CD4-positive, alpha-beta T cell (primary cell): ENCODE measurements around the gene CHST2. TPM values are rescaled to one million over a fixed set of nuclear protein-coding genes. Genes with fewer than 3 reads are reported as not detected.
"Not testable (repeated sequence)": the region's sequence is repeated elsewhere in the genome, so short reads cannot be mapped to it uniquely, and the experiment has no call there.

ENCODE experiments used
- ATAC-seq: fragments of 200-7000 bp; cut with Tn5 transposase; one replicate; pipeline ENCODE4 v1.10.0; 2022; ENCODE audit warnings: mild to moderate bottlenecking; ENCODE audit not compliant: poor library complexity
- CTCF ChIA-PET: fragments of 350-600 bp; sonication (Branson Sonifier 250); formaldehyde crosslinking; loops from one replicate; lab custom pipeline; 2021; ENCODE audit warnings: antibody characterized with exemption, inconsistent platforms; lab: Charles Lee
- POLR2A ChIA-PET: fragments of 350-600 bp; sonication (Branson Sonifier 250); formaldehyde crosslinking; loops from one replicate; lab custom pipeline; 2021; ENCODE audit warnings: antibody characterized with exemption, inconsistent platforms; lab: Charles Lee
- DNase-seq, 14 experiments: peaks; one replicate each; pipeline ENCODE4 v3.0.0-alpha.2; 2013 to 2020; ENCODE audit warnings: mixed read lengths in 2 of 14
- H3K27ac ChIP-seq, 2 donors: one replicate each; pipeline versions ENCODE4 v1.5.1 to v1.7.0; 2013; ENCODE audit warnings: low read length in 2 of 2, low read depth in 1 of 2, mild to moderate bottlenecking in 1 of 2
- H3K27me3 ChIP-seq, 2 experiments: 1 replicate in 1 of 2; 2 replicates in 1 of 2; pipeline versions ENCODE4 v1.6.1 to v1.7.0; 2013; ENCODE audit warnings: low read length in 2 of 2, control low read depth in 1 of 2, mild to moderate bottlenecking in 1 of 2, moderate library complexity in 1 of 2; ENCODE audit not compliant: insufficient read depth in 2 of 2, control insufficient read depth in 1 of 2
- H3K36me3 ChIP-seq: one replicate; pipeline ENCODE4 v1.6.1; 2013; ENCODE audit warnings: low read length, control low read depth; ENCODE audit not compliant: insufficient read depth
- H3K4me1 ChIP-seq: one replicate; pipeline ENCODE4 v1.6.1; 2013; ENCODE audit warnings: low read length, control low read depth; ENCODE audit not compliant: insufficient read depth
- H3K4me3 ChIP-seq: one replicate; pipeline ENCODE4 v1.5.1; 2013; ENCODE audit warnings: mild to moderate bottlenecking, low read length, moderate library complexity
- H3K9me3 ChIP-seq, 2 experiments: 1 replicate in 1 of 2; 2 replicates in 1 of 2; pipeline versions ENCODE4 v1.6.1 to v1.7.0; 2013; ENCODE audit warnings: low read length in 2 of 2, mild to moderate bottlenecking in 2 of 2, control low read depth in 1 of 2, moderate library complexity in 1 of 2; ENCODE audit not compliant: control insufficient read depth in 1 of 2, insufficient read depth in 1 of 2
- H3K27ac Mint-ChIP-seq: one replicate; pipeline ENCODE4 v1.8.0; 2020; ENCODE audit warnings: mixed read lengths
- H3K27me3 Mint-ChIP-seq: one replicate; pipeline ENCODE4 v1.8.0; 2021; ENCODE audit warnings: mixed read lengths
- H3K36me3 Mint-ChIP-seq: one replicate; pipeline ENCODE4 v1.8.0; 2021; ENCODE audit warnings: low read depth, mixed read lengths
- H3K4me1 Mint-ChIP-seq: one replicate; pipeline ENCODE4 v1.8.0; 2021; ENCODE audit warnings: low read depth, mixed read lengths
- H3K4me3 Mint-ChIP-seq: one replicate; pipeline ENCODE4 v1.8.0; 2020; ENCODE audit warnings: mild to moderate bottlenecking, mixed read lengths
- H3K9me3 Mint-ChIP-seq: one replicate; pipeline ENCODE4 v1.8.0; 2020; ENCODE audit warnings: mixed read lengths
- intact Hi-C, 2 experiments: fragments of 100-400 bp; cut with DNase I in 1 of 2; cut with micrococcal nuclease in 1 of 2; formaldehyde crosslinking; loops; one replicate each; pipeline versions ENCODE4 v1.15.1 to v1.9.0; 2023 to 2025; cut with DNase I, micrococcal nuclease
- total RNA-seq, 174 experiments: library from RNA in 2 of 174; stranded (reverse) in 2 of 174; gene quantifications; one replicate each; pipeline ENCODE4 v1.2.3 and lab custom pipeline; 2021 to 2026
- TF ChIP-seq, protein P1 (sequence below): fragments of 200-600 bp; IDR thresholded peaks from one replicate; pipeline ENCODE4 v1.8.0; 2022; ENCODE audit warnings: antibody characterized with exemption, mild to moderate bottlenecking

Gene CHST2
- total RNA-seq, 2 experiments from 2014 or later: 2.0 TPM

DNA sequence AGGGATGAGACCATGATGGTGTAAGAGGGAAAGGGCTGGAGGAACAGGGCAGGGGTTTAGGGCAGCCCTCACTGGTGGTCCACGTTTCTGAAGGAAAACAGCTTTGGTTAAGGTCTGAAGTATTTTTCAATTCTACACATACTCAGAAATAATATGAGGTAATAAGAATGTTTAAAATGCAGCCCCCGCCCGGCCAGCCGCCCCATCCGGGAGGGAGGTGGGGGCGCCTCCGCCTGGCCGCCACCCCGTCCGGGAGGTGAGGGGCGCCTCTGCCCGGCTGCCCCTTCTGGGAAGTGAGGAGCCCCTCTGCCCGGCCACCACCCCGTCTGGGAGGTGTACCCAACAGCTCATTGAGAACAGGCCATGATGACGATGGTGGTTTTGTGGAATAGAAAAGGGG lies 46.0 kb upstream of the CHST2 start:
- H3K36me3 Mint-ChIP-seq: not testable (repeated sequence)

DNA sequence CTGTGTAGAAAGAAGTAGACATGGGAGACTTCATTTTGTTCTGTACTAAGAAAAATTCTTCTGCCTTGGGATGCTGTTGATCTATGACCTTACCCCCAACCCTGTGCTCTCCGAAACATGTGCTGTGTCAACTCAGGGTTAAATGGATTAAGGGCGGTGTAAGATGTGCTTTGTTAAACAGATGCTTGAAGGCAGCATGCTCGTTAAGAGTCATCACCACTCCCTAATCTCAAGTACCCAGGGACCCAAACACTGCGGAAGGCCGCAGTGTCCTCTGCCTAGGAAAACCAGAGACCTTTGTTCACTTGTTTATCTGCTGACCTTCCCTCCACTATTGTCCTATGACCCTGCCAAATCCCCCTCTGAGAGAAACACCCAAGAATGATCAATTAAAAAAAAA lies 45.6 kb upstream of the CHST2 start:
- H3K27me3 Mint-ChIP-seq, CTCF ChIA-PET, H3K27ac ChIP-seq, ATAC-seq, POLR2A ChIA-PET, H3K27me3 ChIP-seq, H3K36me3 ChIP-seq, H3K4me1 ChIP-seq, H3K27ac Mint-ChIP-seq, H3K4me3 Mint-ChIP-seq, DNase-seq, H3K9me3 Mint-ChIP-seq, H3K36me3 Mint-ChIP-seq, intact Hi-C loops, H3K9me3 ChIP-seq, H3K4me3 ChIP-seq, H3K4me1 Mint-ChIP-seq: not testable (repeated sequence)

More for the DNA sequence above, 46.0 kb upstream of the CHST2 start:
- H3K4me1 Mint-ChIP-seq, DNase-seq, H3K9me3 Mint-ChIP-seq, POLR2A ChIA-PET, H3K9me3 ChIP-seq, H3K27ac Mint-ChIP-seq, H3K27me3 ChIP-seq, ATAC-seq, H3K27me3 Mint-ChIP-seq, CTCF ChIA-PET, intact Hi-C loops, H3K4me1 ChIP-seq, H3K36me3 ChIP-seq, H3K4me3 Mint-ChIP-seq, H3K4me3 ChIP-seq, H3K27ac ChIP-seq: not testable (repeated sequence)

DNA sequence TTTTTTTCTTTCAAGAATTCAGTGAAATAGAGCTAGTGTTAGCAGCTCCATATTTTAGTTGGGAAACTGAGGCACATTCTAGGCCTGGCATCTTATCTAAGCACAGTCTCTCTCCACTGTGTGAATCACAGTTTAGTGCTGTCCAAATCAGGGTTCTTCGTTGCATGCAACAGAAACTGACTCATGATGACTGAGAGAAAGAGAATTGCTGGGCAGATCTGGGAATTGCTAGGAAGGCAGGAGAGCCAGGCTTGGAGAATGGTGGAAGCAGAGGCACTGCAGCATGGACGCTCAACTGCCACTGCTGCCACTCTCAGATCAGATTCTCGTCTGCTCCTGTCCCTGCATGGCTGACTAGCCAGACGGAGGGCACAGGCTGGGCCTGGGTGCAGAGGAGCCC lies 40.7 kb upstream of the CHST2 start:
- CTCF ChIA-PET: no interaction called here
- no peak for ATAC-seq
- H3K27ac Mint-ChIP-seq: no peak overlapping the region

DNA sequence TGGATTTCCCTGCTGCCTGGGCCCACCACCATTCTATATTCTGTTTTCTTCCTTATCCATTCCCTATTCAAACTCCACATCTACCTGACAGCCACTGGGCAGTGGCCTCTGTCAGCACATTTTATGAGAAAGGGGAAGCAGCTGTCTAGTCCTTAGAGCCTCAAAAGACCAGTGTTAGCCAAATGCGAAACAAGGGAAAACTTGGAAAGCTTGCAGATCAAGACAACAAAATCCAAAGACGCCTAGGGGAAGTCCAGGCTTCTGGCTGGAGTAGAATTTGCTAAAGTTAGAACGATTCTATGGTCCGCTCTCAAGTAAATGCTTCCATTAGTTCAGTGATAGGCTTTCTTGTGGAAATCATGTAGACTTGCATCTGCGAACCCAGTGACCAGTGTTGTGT lies 39.4 kb upstream of the CHST2 start:
- Histone ChIP-seq H3K4me3 (no peak overlapping the region), H3K27me3 (no peaks in the 10 kb centered on the region), H3K9me3 (no peaks in the 10 kb centered on the region), H3K4me1 (peaks cover 7% of the 10 kb centered on the region), H3K27ac (no peak overlapping the region), H3K36me3 (no peaks in the 10 kb centered on the region)
- H3K36me3 Mint-ChIP-seq: no peaks in the 10 kb centered on the region
- ChIA-PET CTCF (no interaction called here), POLR2A (no interaction called here)
- intact Hi-C loops: no loop called here
- no peaks in the 10 kb centered on the region for H3K27me3 Mint-ChIP-seq
- no peak overlapping the region for H3K4me3 Mint-ChIP-seq
- ATAC-seq (no peak), DNase-seq (no peak)
- H3K27ac Mint-ChIP-seq: no peak overlapping the region
- no peaks in the 10 kb centered on the region for H3K9me3 Mint-ChIP-seq
- TF ChIP-seq, protein P1, sequence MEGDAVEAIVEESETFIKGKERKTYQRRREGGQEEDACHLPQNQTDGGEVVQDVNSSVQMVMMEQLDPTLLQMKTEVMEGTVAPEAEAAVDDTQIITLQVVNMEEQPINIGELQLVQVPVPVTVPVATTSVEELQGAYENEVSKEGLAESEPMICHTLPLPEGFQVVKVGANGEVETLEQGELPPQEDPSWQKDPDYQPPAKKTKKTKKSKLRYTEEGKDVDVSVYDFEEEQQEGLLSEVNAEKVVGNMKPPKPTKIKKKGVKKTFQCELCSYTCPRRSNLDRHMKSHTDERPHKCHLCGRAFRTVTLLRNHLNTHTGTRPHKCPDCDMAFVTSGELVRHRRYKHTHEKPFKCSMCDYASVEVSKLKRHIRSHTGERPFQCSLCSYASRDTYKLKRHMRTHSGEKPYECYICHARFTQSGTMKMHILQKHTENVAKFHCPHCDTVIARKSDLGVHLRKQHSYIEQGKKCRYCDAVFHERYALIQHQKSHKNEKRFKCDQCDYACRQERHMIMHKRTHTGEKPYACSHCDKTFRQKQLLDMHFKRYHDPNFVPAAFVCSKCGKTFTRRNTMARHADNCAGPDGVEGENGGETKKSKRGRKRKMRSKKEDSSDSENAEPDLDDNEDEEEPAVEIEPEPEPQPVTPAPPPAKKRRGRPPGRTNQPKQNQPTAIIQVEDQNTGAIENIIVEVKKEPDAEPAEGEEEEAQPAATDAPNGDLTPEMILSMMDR: no peak
- peaks cover 8% of the 10 kb centered on the region for H3K4me1 Mint-ChIP-seq

More for the DNA sequence above, 40.7 kb upstream of the CHST2 start:
- H3K27me3 Mint-ChIP-seq: no peaks in the 10 kb centered on the region
- intact Hi-C loops: no loop called here
- Histone ChIP-seq H3K27ac (no peak overlapping the region), H3K4me3 (no peak overlapping the region), H3K4me1 (peaks cover 7% of the 10 kb centered on the region), H3K36me3 (no peaks in the 10 kb centered on the region), H3K9me3 (no peaks in the 10 kb centered on the region), H3K27me3 (no peaks in the 10 kb centered on the region)
- H3K4me1 Mint-ChIP-seq: peaks cover 8% of the 10 kb centered on the region
- no peaks in the 10 kb centered on the region for H3K36me3 Mint-ChIP-seq
- no peak for DNase-seq
- no peaks in the 10 kb centered on the region for H3K9me3 Mint-ChIP-seq
- POLR2A ChIA-PET: no interaction called here
- TF ChIP-seq, protein P1: no peak
- no peak overlapping the region for H3K4me3 Mint-ChIP-seq
